Breast epithelium (tissue), 3 donors: ENCODE results near the gene DSCAML1.

Experiments used
- POLR2A ChIP-seq: fragments of 450-650 bp; IDR thresholded peaks from one replicate; pipeline ENCODE4 v1.6.1; 2016; ENCODE audit warnings: antibody characterized with exemption, mild to moderate bottlenecking, moderate library complexity
- POLR2AphosphoS5 ChIP-seq, 3 donors: sonication (generic); formaldehyde crosslinking; IDR thresholded peaks; one replicate each; pipeline ENCODE4 v1.6.1; 2017; ENCODE audit warnings: antibody characterized with exemption in 3 of 3
- TF ChIP-seq, protein P1 (sequence below), 3 donors: fragments of 450-650 bp; IDR thresholded peaks; one replicate each; pipeline ENCODE4 v1.5.1; 2016 to 2017; ENCODE audit warnings: antibody characterized with exemption in 3 of 3, mild to moderate bottlenecking in 3 of 3, moderate library complexity in 3 of 3

DNA sequence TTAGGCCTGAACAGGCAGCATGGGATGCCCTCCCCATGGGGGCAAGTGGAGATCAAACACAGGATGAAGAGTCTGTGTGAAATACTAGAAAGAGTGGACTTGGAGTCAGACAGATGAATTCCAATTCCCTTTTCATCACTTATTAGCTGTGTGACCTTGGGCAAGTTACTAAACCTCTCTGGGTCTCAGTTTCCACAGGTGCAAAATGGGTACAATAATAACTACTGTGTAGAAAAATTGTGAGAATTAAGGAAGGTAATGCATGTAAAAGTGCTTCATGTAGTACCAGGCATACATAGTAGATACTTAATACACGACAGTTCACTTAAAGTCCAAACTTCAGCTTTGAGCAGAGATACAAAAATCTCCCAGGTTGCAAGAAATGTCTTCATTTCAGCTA is 176.4 kb downstream of the DSCAML1 start:
- TF ChIP-seq, protein P1, sequence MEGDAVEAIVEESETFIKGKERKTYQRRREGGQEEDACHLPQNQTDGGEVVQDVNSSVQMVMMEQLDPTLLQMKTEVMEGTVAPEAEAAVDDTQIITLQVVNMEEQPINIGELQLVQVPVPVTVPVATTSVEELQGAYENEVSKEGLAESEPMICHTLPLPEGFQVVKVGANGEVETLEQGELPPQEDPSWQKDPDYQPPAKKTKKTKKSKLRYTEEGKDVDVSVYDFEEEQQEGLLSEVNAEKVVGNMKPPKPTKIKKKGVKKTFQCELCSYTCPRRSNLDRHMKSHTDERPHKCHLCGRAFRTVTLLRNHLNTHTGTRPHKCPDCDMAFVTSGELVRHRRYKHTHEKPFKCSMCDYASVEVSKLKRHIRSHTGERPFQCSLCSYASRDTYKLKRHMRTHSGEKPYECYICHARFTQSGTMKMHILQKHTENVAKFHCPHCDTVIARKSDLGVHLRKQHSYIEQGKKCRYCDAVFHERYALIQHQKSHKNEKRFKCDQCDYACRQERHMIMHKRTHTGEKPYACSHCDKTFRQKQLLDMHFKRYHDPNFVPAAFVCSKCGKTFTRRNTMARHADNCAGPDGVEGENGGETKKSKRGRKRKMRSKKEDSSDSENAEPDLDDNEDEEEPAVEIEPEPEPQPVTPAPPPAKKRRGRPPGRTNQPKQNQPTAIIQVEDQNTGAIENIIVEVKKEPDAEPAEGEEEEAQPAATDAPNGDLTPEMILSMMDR (IDR thresholded peaks at IDR 0.05), result no peak
- TF ChIP-seq POLR2A (no peak), POLR2AphosphoS5 (IDR thresholded peaks at IDR 0.05) (no peak)
